Neural cell (in vitro differentiated cells): ENCODE measurements around the gene ECI2. TPM values are rescaled to one million over a fixed set of nuclear protein-coding genes. Genes with fewer than 3 reads are reported as not detected.

Experiments used
- H2AFZ ChIP-seq: fragments of 200-600, 300-800 bp; sonication (generic), shearing (Covaris generic); 2 replicates; pipeline ENCODE4 v1.6.0; 2014; ENCODE audit warnings: low read depth, mild to moderate bottlenecking, antibody characterized with exemption, low read length, moderate library complexity
- H3F3A ChIP-seq: fragments of 200-600 bp; shearing (Covaris generic); 2 replicates; pipeline ENCODE4 v1.6.1; 2016; ENCODE audit warnings: mild to moderate bottlenecking, moderate library complexity, mixed read lengths, antibody characterized with exemption, low read length; ENCODE audit not compliant: insufficient read depth, poor library complexity, severe bottlenecking
- H3K27ac ChIP-seq: fragments of 200-600, 300-800 bp; sonication (generic), shearing (Covaris generic); 2 replicates; pipeline ENCODE4 v1.5.1; 2014; ENCODE audit warnings: mild to moderate bottlenecking, low read length, moderate library complexity
- H3K27me3 ChIP-seq: fragments of 300-800, 200-600 bp; sonication (generic), shearing (Covaris generic); 2 replicates; pipeline ENCODE4 v1.6.0; 2014; ENCODE audit warnings: mild to moderate bottlenecking, low read depth, low read length, moderate library complexity; ENCODE audit not compliant: insufficient read depth
- H3K36me3 ChIP-seq: fragments of 300-800, 200-600 bp; sonication (generic), shearing (Covaris generic); 2 replicates; pipeline ENCODE4 v1.5.1; 2014; ENCODE audit warnings: mild to moderate bottlenecking, antibody characterized with exemption, low read length, moderate library complexity; ENCODE audit not compliant: insufficient read depth
- H3K4me2 ChIP-seq: fragments of 300-800, 200-600 bp; sonication (generic), shearing (Covaris generic); 2 replicates; pipeline ENCODE4 v1.6.0; 2014; ENCODE audit warnings: mild to moderate bottlenecking, low read length
- H3K4me3 ChIP-seq: fragments of 300-800, 200-600 bp; sonication (generic), shearing (Covaris generic); 2 replicates; pipeline ENCODE4 v1.5.1; 2014; ENCODE audit warnings: mild to moderate bottlenecking, low read length, moderate library complexity
- H3K79me2 ChIP-seq: fragments of 200-600 bp; shearing (Covaris generic); replicated peaks from 2 replicates; pipeline ENCODE4 v1.6.0; 2014; ENCODE audit warnings: mild to moderate bottlenecking, low read length, moderate library complexity; ENCODE audit not compliant: insufficient read depth
- H3K9ac ChIP-seq: fragments of 300-800, 200-600 bp; sonication (generic), shearing (Covaris generic); 2 replicates; pipeline ENCODE4 v1.6.1; 2016; ENCODE audit warnings: mild to moderate bottlenecking, low read length, mixed read lengths
- H3K9me2 ChIP-seq: fragments of 200-600 bp; shearing (Covaris generic); 2 replicates; pipeline ENCODE4 v1.6.1; 2016; ENCODE audit warnings: mild to moderate bottlenecking, low read length, mixed read lengths; ENCODE audit not compliant: insufficient read depth
- H3K9me3 ChIP-seq: fragments of 200-600, 300-800 bp; sonication (generic), shearing (Covaris generic); 2 replicates; pipeline ENCODE4 v1.6.1; 2016; ENCODE audit warnings: mild to moderate bottlenecking, mixed run types, low read length, moderate library complexity, mixed read lengths
- H4K20me1 ChIP-seq: fragments of 200-600 bp; shearing (Covaris generic); 2 replicates; pipeline ENCODE4 v1.6.1; 2016; ENCODE audit warnings: mild to moderate bottlenecking, mixed run types; ENCODE audit not compliant: insufficient read depth
- EP300 ChIP-seq: fragments of 450-650 bp; conservative IDR thresholded peaks from 2 replicates; pipeline ENCODE4 v1.6.1; 2014; ENCODE audit warnings: antibody characterized with exemption, mild to moderate bottlenecking, moderate library complexity; ENCODE audit not compliant: poor library complexity, severe bottlenecking
- EZH2 ChIP-seq: fragments of 200-600, 300-800 bp; shearing (Covaris generic), sonication (generic); IDR thresholded peaks from 2 replicates; pipeline ENCODE4 v1.6.1; 2014; ENCODE audit warnings: antibody characterized with exemption, low read length, borderline replicate concordance, mild to moderate bottlenecking; ENCODE audit not compliant: insufficient read depth, poor library complexity, severe bottlenecking
- MXI1 ChIP-seq: fragments of 450-650 bp; conservative IDR thresholded peaks from 2 replicates; pipeline ENCODE4 v1.6.1; 2014; ENCODE audit warnings: antibody characterized with exemption, mild to moderate bottlenecking; ENCODE audit not compliant: poor library complexity, severe bottlenecking
- POLR2AphosphoS5 ChIP-seq: IDR thresholded peaks from 2 replicates; pipeline ENCODE4 v1.6.1; 2012
- RAD21 ChIP-seq: fragments of 450-650 bp; conservative IDR thresholded peaks from 2 replicates; pipeline ENCODE4 v1.6.1; 2014; ENCODE audit warnings: antibody characterized with exemption, mild to moderate bottlenecking, moderate library complexity
- SMC3 ChIP-seq: fragments of 450-650 bp; conservative IDR thresholded peaks from 2 replicates; pipeline ENCODE4 v1.6.1; 2014; ENCODE audit warnings: antibody characterized with exemption, mild to moderate bottlenecking, moderate library complexity; ENCODE audit not compliant: poor library complexity
- TAF1 ChIP-seq: IDR thresholded peaks from 2 replicates; pipeline ENCODE4 v1.6.1; 2012; ENCODE audit warnings: low read depth
- polyA plus RNA-seq: library from polyadenylated mRNA; depleted of rRNA; stranded (reverse); fragments of >200 nt; gene quantifications from 2 replicates; pipeline ENCODE4 v1.2.3, GENCODE V29; 2014
- TF ChIP-seq, protein P1 (sequence below): IDR thresholded peaks from 2 replicates; pipeline ENCODE4 v1.6.1; 2012; ENCODE audit warnings: borderline replicate concordance
- TF ChIP-seq, protein P2 (sequence below): fragments of 450-650 bp; IDR thresholded peaks from 2 replicates; pipeline ENCODE4 v1.5.1; 2014; ENCODE audit warnings: antibody characterized with exemption, mild to moderate bottlenecking, moderate library complexity; ENCODE audit not compliant: poor library complexity, severe bottlenecking

ECI2 gene
- polyA plus RNA-seq, 1 donor from 2014 or later, result 27.5 TPM

DNA sequence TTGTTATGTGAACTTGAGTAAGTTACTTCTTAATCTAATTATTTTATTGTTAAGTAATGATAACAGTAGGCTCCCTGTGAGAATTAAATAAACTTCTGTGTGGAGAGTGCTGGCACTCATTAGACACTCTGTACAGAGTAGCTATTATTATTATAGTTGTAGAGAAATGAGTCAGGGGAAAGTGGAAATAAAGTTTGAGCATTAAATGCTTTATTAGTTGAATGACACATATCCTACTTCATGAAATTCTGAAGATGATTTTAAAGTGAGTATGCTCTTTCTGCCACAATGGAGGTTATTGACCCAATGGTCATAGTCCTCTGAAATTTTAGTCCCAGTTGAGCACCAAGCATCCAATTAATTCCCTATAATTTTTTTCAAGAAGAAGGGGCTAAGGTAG lies 5.9 kb downstream of the ECI2 start:
- H3K36me3 ChIP-seq, result peaks cover 4% of the 10 kb centered on the region
- no peaks in the 10 kb centered on the region for H4K20me1 ChIP-seq
- no peak overlapping the region for H3K27ac ChIP-seq
- TF ChIP-seq, protein P1, sequence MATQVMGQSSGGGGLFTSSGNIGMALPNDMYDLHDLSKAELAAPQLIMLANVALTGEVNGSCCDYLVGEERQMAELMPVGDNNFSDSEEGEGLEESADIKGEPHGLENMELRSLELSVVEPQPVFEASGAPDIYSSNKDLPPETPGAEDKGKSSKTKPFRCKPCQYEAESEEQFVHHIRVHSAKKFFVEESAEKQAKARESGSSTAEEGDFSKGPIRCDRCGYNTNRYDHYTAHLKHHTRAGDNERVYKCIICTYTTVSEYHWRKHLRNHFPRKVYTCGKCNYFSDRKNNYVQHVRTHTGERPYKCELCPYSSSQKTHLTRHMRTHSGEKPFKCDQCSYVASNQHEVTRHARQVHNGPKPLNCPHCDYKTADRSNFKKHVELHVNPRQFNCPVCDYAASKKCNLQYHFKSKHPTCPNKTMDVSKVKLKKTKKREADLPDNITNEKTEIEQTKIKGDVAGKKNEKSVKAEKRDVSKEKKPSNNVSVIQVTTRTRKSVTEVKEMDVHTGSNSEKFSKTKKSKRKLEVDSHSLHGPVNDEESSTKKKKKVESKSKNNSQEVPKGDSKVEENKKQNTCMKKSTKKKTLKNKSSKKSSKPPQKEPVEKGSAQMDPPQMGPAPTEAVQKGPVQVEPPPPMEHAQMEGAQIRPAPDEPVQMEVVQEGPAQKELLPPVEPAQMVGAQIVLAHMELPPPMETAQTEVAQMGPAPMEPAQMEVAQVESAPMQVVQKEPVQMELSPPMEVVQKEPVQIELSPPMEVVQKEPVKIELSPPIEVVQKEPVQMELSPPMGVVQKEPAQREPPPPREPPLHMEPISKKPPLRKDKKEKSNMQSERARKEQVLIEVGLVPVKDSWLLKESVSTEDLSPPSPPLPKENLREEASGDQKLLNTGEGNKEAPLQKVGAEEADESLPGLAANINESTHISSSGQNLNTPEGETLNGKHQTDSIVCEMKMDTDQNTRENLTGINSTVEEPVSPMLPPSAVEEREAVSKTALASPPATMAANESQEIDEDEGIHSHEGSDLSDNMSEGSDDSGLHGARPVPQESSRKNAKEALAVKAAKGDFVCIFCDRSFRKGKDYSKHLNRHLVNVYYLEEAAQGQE, result no peak
- no peak for TF ChIP-seq EP300
- no peaks in the 10 kb centered on the region for H3K9me3 ChIP-seq
- no peak overlapping the region for H3K4me3 ChIP-seq
- no peak overlapping the region for H3K9ac ChIP-seq
- H3K4me2 ChIP-seq, result no peak overlapping the region
- no peak overlapping the region for H2AFZ ChIP-seq
- no peaks in the 10 kb centered on the region for H3K27me3 ChIP-seq
- peaks cover 3% of the 10 kb centered on the region for H3K79me2 ChIP-seq
- no peaks in the 10 kb centered on the region for H3K9me2 ChIP-seq
- H3F3A ChIP-seq, result no peaks in the 10 kb centered on the region

DNA sequence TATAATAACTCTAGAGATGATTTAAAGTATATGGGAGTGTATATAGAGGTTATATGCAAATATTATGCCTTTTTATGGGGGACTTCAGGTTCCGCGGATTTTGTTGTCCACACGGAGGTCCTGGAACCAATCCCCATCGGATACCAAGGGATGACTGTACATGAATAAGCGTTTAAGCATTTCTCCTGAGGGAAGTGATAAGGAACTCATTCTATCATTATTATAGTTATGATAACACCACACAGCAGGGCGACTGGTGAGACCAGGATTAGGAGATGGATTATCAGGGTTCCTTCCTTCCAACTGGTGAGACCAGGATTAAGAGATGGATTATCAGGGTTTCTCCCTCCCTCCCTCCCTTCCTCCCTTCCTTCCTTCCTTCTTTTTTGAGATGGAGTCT lies 6.6 kb downstream of the ECI2 start:
- Histone ChIP-seq H3K9me3 (no peaks in the 10 kb centered on the region), H3K36me3 (peaks cover 4% of the 10 kb centered on the region)

More for the DNA sequence above, 6.6 kb downstream of the ECI2 start:
- TF ChIP-seq MXI1 (no peak), POLR2AphosphoS5 (no peak), RAD21 (no peak), EZH2 (no peak), EP300 (no peak), SMC3 (no peak), TAF1 (no peak)
- TF ChIP-seq, protein P2, sequence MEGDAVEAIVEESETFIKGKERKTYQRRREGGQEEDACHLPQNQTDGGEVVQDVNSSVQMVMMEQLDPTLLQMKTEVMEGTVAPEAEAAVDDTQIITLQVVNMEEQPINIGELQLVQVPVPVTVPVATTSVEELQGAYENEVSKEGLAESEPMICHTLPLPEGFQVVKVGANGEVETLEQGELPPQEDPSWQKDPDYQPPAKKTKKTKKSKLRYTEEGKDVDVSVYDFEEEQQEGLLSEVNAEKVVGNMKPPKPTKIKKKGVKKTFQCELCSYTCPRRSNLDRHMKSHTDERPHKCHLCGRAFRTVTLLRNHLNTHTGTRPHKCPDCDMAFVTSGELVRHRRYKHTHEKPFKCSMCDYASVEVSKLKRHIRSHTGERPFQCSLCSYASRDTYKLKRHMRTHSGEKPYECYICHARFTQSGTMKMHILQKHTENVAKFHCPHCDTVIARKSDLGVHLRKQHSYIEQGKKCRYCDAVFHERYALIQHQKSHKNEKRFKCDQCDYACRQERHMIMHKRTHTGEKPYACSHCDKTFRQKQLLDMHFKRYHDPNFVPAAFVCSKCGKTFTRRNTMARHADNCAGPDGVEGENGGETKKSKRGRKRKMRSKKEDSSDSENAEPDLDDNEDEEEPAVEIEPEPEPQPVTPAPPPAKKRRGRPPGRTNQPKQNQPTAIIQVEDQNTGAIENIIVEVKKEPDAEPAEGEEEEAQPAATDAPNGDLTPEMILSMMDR, result no peak
- TF ChIP-seq, protein P1, result no peak
- H3K9ac ChIP-seq, result no peak overlapping the region
- H3K4me2 ChIP-seq, result no peak overlapping the region
- H3K27ac ChIP-seq, result no peak overlapping the region
- no peaks in the 10 kb centered on the region for H3F3A ChIP-seq
- H4K20me1 ChIP-seq, result no peaks in the 10 kb centered on the region
- no peak overlapping the region for H2AFZ ChIP-seq
- H3K4me3 ChIP-seq, result no peak overlapping the region
- no peaks in the 10 kb centered on the region for H3K9me2 ChIP-seq
- H3K27me3 ChIP-seq, result no peaks in the 10 kb centered on the region
- H3K79me2 ChIP-seq, result peaks cover 3% of the 10 kb centered on the region
